ENCODE results near the gene TSC22D2. TPM values are rescaled to one million over a fixed set of nuclear protein-coding genes. Genes with fewer than 3 reads are reported as not detected.

The TSC22D2 gene
- polyA plus RNA-seq, 1 donor from 2014 or later: 15.3 TPM

- Histone ChIP-seq H3K4me3 (ENCODE audit: low read length) (no peak overlapping the region), H3K27ac (ENCODE audit: low read length) (no peak overlapping the region), H3K9ac (ENCODE audit: low read length) (no peak overlapping the region), H2AFZ (ENCODE audit: low read depth, low read length) (no peak overlapping the region), H3K9me3 (ENCODE audit: low read length) (no peaks in the 10 kb centered on the region), H3K9me2 (ENCODE audit: insufficient read depth, low read length) (no peaks in the 10 kb centered on the region), H4K20me1 (ENCODE audit: insufficient read depth) (no peaks in the 10 kb centered on the region), H3F3A (ENCODE audit: insufficient read depth, low read length, poor library complexity, severe bottlenecking) (no peaks in the 10 kb centered on the region), H3K4me2 (ENCODE audit: low read length) (no peak overlapping the region), H3K36me3 (ENCODE audit: insufficient read depth, low read length) (no peaks in the 10 kb centered on the region), H3K79me2 (replicated peaks; ENCODE audit: insufficient read depth, low read length) (peaks cover 34% of the 10 kb centered on the region), H3K27me3 (ENCODE audit: insufficient read depth, low read depth, low read length) (no peaks in the 10 kb centered on the region)
- TF ChIP-seq, protein P1, sequence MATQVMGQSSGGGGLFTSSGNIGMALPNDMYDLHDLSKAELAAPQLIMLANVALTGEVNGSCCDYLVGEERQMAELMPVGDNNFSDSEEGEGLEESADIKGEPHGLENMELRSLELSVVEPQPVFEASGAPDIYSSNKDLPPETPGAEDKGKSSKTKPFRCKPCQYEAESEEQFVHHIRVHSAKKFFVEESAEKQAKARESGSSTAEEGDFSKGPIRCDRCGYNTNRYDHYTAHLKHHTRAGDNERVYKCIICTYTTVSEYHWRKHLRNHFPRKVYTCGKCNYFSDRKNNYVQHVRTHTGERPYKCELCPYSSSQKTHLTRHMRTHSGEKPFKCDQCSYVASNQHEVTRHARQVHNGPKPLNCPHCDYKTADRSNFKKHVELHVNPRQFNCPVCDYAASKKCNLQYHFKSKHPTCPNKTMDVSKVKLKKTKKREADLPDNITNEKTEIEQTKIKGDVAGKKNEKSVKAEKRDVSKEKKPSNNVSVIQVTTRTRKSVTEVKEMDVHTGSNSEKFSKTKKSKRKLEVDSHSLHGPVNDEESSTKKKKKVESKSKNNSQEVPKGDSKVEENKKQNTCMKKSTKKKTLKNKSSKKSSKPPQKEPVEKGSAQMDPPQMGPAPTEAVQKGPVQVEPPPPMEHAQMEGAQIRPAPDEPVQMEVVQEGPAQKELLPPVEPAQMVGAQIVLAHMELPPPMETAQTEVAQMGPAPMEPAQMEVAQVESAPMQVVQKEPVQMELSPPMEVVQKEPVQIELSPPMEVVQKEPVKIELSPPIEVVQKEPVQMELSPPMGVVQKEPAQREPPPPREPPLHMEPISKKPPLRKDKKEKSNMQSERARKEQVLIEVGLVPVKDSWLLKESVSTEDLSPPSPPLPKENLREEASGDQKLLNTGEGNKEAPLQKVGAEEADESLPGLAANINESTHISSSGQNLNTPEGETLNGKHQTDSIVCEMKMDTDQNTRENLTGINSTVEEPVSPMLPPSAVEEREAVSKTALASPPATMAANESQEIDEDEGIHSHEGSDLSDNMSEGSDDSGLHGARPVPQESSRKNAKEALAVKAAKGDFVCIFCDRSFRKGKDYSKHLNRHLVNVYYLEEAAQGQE (IDR thresholded peaks at IDR 0.05; ENCODE audit: borderline replicate concordance): no peak
- TF ChIP-seq TAF1 (IDR thresholded peaks at IDR 0.05; ENCODE audit: low read depth): no peak
- TF ChIP-seq, protein P2, sequence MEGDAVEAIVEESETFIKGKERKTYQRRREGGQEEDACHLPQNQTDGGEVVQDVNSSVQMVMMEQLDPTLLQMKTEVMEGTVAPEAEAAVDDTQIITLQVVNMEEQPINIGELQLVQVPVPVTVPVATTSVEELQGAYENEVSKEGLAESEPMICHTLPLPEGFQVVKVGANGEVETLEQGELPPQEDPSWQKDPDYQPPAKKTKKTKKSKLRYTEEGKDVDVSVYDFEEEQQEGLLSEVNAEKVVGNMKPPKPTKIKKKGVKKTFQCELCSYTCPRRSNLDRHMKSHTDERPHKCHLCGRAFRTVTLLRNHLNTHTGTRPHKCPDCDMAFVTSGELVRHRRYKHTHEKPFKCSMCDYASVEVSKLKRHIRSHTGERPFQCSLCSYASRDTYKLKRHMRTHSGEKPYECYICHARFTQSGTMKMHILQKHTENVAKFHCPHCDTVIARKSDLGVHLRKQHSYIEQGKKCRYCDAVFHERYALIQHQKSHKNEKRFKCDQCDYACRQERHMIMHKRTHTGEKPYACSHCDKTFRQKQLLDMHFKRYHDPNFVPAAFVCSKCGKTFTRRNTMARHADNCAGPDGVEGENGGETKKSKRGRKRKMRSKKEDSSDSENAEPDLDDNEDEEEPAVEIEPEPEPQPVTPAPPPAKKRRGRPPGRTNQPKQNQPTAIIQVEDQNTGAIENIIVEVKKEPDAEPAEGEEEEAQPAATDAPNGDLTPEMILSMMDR (IDR thresholded peaks at IDR 0.05; ENCODE audit: poor library complexity, severe bottlenecking): no peak
- no peak for TF ChIP-seq SMC3 (conservative IDR thresholded peaks at IDR 0.05; ENCODE audit: poor library complexity)
- TF ChIP-seq EZH2 (IDR thresholded peaks at IDR 0.05; ENCODE audit: borderline replicate concordance, insufficient read depth, low read length, poor library complexity, severe bottlenecking): no peak
- TF ChIP-seq RAD21 (conservative IDR thresholded peaks at IDR 0.05): no peak
- no peak for TF ChIP-seq EP300 (conservative IDR thresholded peaks at IDR 0.05; ENCODE audit: poor library complexity, severe bottlenecking)
- TF ChIP-seq MXI1 (conservative IDR thresholded peaks at IDR 0.05; ENCODE audit: poor library complexity, severe bottlenecking): no peak
- TF ChIP-seq POLR2AphosphoS5 (IDR thresholded peaks at IDR 0.05): no peak
Measured at GRCh38 chr3:150433347-150433746, 25.2 kb downstream of the TSC22D2 start.

DNA sequence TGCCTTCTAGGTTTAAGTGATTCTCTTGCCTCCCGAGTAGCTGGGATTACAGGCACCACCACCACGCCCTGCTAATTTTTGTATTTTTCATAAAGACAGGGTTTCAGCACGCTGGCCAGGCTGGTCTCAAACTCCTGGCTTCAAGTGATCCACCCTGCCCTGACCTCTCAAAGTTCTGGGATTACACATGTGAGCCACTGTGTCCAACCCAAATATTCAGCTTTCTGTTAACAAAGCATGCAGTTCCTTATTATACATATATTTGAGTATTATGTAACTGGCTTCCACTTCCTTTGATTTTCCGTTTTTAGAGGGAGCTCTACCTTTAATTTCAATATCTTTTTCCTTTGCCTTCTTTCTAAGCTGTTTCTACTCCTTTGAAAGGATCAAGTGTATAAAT is 26.1 kb downstream of the TSC22D2 start:
- Histone ChIP-seq H3K27ac (ENCODE audit: low read length) (no peak overlapping the region), H3F3A (ENCODE audit: insufficient read depth, low read length, poor library complexity, severe bottlenecking) (no peaks in the 10 kb centered on the region), H3K4me3 (ENCODE audit: low read length) (no peak overlapping the region), H3K4me2 (ENCODE audit: low read length) (no peak overlapping the region), H3K9me3 (ENCODE audit: low read length) (no peaks in the 10 kb centered on the region), H2AFZ (ENCODE audit: low read depth, low read length) (no peak overlapping the region), H3K9me2 (ENCODE audit: insufficient read depth, low read length) (no peaks in the 10 kb centered on the region), H3K79me2 (replicated peaks; ENCODE audit: insufficient read depth, low read length) (peaks cover 33% of the 10 kb centered on the region), H3K36me3 (ENCODE audit: insufficient read depth, low read length) (no peaks in the 10 kb centered on the region), H3K9ac (ENCODE audit: low read length) (no peak overlapping the region), H3K27me3 (ENCODE audit: insufficient read depth, low read depth, low read length) (no peaks in the 10 kb centered on the region), H4K20me1 (ENCODE audit: insufficient read depth) (no peaks in the 10 kb centered on the region)
- TF ChIP-seq POLR2AphosphoS5 (IDR thresholded peaks at IDR 0.05) (no peak), RAD21 (conservative IDR thresholded peaks at IDR 0.05) (no peak), TAF1 (IDR thresholded peaks at IDR 0.05; ENCODE audit: low read depth) (no peak), EP300 (conservative IDR thresholded peaks at IDR 0.05; ENCODE audit: poor library complexity, severe bottlenecking) (no peak)
- TF ChIP-seq, protein P2 (IDR thresholded peaks at IDR 0.05; ENCODE audit: poor library complexity, severe bottlenecking): no peak
